Measurements from ENCODE around the gene BORCS8.
"Not testable (repeated sequence)": the region's sequence is repeated elsewhere in the genome, so short reads cannot be mapped to it uniquely, and the experiment has no call there.

DNA sequence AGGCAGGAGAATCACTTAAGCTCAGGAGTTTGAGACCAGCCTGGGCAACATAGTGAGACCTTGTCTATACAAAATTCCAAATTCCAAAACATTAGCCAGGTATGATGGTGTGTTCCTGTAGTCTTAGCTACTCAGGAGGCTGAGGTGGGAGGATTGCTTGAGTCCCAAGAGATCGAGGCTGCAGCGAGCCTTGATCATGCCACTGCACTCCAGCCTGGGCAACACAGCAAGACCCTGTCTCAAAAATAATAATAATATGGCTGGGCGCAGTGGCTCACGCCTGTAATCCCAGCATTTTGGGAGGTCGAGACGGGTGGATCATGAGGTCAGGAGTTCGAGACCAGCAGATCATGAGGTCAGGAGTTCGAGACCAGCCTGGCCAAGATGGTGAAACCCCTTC, 29.0 kb upstream of the BORCS8 start:
- TF ChIP-seq EZH2 (IDR thresholded peaks at IDR 0.05; ENCODE audit: insufficient read depth, poor library complexity, severe bottlenecking); EZH2phosphoT487 (IDR thresholded peaks at IDR 0.05; ENCODE audit: insufficient read depth, low read depth): not testable (repeated sequence)

Data from GM23248 (cell line).